LHCN-M2 (cell line): ENCODE data around the gene XIRP1. TPM values are rescaled to one million over a fixed set of nuclear protein-coding genes. Genes with fewer than 3 reads are reported as not detected.

ENCODE experiments used
- total RNA-seq: library from RNA; depleted of rRNA; stranded (reverse); fragments of >200 nt; gene quantifications from 2 replicates; pipeline ENCODE4 v1.2.3, GENCODE V29; 2014; rRNA removed

Gene XIRP1
- total RNA-seq, 1 experiment from 2014 or later, result 4.1 TPM

Other genes with a start within 250 kb of the XIRP1 start
- not detected in 2 replicates for gene SCN11A, start 140.7 kb downstream of the XIRP1 start, total RNA-seq
- 16.6 and 19.1 TPM in 2 replicates for gene WDR48, start 140.6 kb downstream of the XIRP1 start, total RNA-seq
- 46.2 and 50.2 TPM in 2 replicates for gene GORASP1, start 85.0 kb downstream of the XIRP1 start, total RNA-seq
- gene TTC21A, start 84.9 kb downstream of the XIRP1 start, total RNA-seq, result 1.3 and 1.5 TPM in 2 replicates
- gene CSRNP1, start 39.0 kb downstream of the XIRP1 start, total RNA-seq, result 13.0 and 18.9 TPM in 2 replicates
- not detected in 2 replicates for gene CX3CR1, start 87.4 kb upstream of the XIRP1 start, total RNA-seq
- gene CCR8, start 137.1 kb upstream of the XIRP1 start, total RNA-seq, result not detected in 2 replicates
- gene SLC25A38, start 190.8 kb upstream of the XIRP1 start, total RNA-seq, result 27.6 and 28.3 TPM in 2 replicates
- gene RPSA, start 214.1 kb upstream of the XIRP1 start, total RNA-seq, result 1,666 and 1,777 TPM in 2 replicates